ENCODE results near the gene MARCHF7. TPM values are rescaled to one million over a fixed set of nuclear protein-coding genes. Genes with fewer than 3 reads are reported as not detected.

The MARCHF7 gene
- total RNA-seq, 1 donor from 2014 or later = 88.8 TPM

GRCh38 chr2:159758686-159759085 is 46.4 kb downstream of the MARCHF7 start:
- Mint-ChIP-seq H3K27ac (ENCODE audit: unreplicated experiment) (no peak overlapping the region), H3K36me3 (ENCODE audit: unreplicated experiment) (no peaks in the 10 kb centered on the region)
- DNase-seq = no peak

GRCh38 chr2:159759577-159759976 is 47.3 kb downstream of the MARCHF7 start:
- Mint-ChIP-seq H3K4me1 (ENCODE audit: low read depth, unreplicated experiment) (no peaks in the 10 kb centered on the region), H3K27me3 (ENCODE audit: unreplicated experiment) (no peaks in the 10 kb centered on the region), H3K4me3 (ENCODE audit: unreplicated experiment) (no peak overlapping the region), H3K27ac (ENCODE audit: unreplicated experiment) (no peak overlapping the region), H3K36me3 (ENCODE audit: unreplicated experiment) (no peaks in the 10 kb centered on the region), H3K9me3 (ENCODE audit: unreplicated experiment) (no peaks in the 10 kb centered on the region)
- no peak for DNase-seq
- TF ChIP-seq, protein P1, sequence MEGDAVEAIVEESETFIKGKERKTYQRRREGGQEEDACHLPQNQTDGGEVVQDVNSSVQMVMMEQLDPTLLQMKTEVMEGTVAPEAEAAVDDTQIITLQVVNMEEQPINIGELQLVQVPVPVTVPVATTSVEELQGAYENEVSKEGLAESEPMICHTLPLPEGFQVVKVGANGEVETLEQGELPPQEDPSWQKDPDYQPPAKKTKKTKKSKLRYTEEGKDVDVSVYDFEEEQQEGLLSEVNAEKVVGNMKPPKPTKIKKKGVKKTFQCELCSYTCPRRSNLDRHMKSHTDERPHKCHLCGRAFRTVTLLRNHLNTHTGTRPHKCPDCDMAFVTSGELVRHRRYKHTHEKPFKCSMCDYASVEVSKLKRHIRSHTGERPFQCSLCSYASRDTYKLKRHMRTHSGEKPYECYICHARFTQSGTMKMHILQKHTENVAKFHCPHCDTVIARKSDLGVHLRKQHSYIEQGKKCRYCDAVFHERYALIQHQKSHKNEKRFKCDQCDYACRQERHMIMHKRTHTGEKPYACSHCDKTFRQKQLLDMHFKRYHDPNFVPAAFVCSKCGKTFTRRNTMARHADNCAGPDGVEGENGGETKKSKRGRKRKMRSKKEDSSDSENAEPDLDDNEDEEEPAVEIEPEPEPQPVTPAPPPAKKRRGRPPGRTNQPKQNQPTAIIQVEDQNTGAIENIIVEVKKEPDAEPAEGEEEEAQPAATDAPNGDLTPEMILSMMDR (IDR thresholded peaks at IDR 0.05; ENCODE audit: partially characterized antibody, unreplicated experiment) = no peak

More at GRCh38 chr2:159758686-159759085, 46.4 kb downstream of the MARCHF7 start:
- TF ChIP-seq, protein P1 (IDR thresholded peaks at IDR 0.05; ENCODE audit: partially characterized antibody, unreplicated experiment) = no peak
- H3K4me3 Mint-ChIP-seq (ENCODE audit: unreplicated experiment) = no peak overlapping the region
- H3K9me3 Mint-ChIP-seq (ENCODE audit: unreplicated experiment) = no peaks in the 10 kb centered on the region
- H3K27me3 Mint-ChIP-seq (ENCODE audit: unreplicated experiment) = no peaks in the 10 kb centered on the region
- no peaks in the 10 kb centered on the region for H3K4me1 Mint-ChIP-seq (ENCODE audit: low read depth, unreplicated experiment)

DNA sequence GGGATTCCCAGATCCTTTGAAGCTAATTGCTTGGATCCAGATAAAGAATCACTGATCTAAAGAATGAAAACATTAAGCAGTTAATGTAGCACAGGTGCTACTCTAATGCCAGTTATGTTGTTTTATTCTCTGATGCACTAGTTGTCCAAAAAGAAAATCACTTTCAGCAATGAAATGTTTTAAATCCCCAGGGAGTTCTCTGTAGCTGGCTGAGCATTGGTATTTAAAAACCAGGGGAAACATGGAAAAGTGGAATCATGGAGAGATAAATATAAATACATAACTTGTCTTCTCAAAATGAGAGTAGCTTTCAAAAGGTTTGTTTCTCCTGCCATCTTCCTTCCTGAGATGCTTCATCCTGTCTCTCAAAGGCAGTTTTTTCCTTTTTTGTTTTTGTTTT is 48.0 kb downstream of the MARCHF7 start:
- H3K4me1 Mint-ChIP-seq (ENCODE audit: low read depth, unreplicated experiment) = no peaks in the 10 kb centered on the region
- no peak for DNase-seq
- no peaks in the 10 kb centered on the region for H3K9me3 Mint-ChIP-seq (ENCODE audit: unreplicated experiment)
- H3K27me3 Mint-ChIP-seq (ENCODE audit: unreplicated experiment) = no peaks in the 10 kb centered on the region
- H3K36me3 Mint-ChIP-seq (ENCODE audit: unreplicated experiment) = no peaks in the 10 kb centered on the region
- no peak overlapping the region for H3K27ac Mint-ChIP-seq (ENCODE audit: unreplicated experiment)
- TF ChIP-seq, protein P1 (IDR thresholded peaks at IDR 0.05; ENCODE audit: partially characterized antibody, unreplicated experiment) = no peak
- H3K4me3 Mint-ChIP-seq (ENCODE audit: unreplicated experiment) = no peak overlapping the region

DNA sequence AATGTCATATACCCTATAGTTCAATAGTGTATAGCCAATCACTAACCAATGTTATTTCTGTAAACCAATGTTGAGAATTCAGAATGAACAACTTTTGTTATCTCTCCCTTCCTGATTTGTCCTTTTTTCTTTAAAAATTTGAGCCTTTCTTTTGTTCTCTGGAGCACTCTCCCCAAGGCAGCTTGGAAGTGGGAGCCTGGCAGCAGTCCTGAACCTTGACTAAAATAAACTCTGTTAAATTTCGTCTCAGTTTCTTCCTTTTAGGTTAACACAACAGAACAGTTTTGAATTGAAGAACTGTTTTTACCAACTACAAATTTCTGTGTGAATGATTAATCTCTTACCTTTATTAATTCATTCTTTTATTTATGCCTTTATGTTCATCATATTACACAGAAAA is 49.8 kb downstream of the MARCHF7 start:
- H3K27me3 Mint-ChIP-seq (ENCODE audit: unreplicated experiment) = no peaks in the 10 kb centered on the region
- no peak overlapping the region for H3K4me3 Mint-ChIP-seq (ENCODE audit: unreplicated experiment)
- TF ChIP-seq, protein P1 (IDR thresholded peaks at IDR 0.05; ENCODE audit: partially characterized antibody, unreplicated experiment) = no peak
- no peaks in the 10 kb centered on the region for H3K36me3 Mint-ChIP-seq (ENCODE audit: unreplicated experiment)
- H3K9me3 Mint-ChIP-seq (ENCODE audit: unreplicated experiment) = no peaks in the 10 kb centered on the region
- no peak overlapping the region for H3K27ac Mint-ChIP-seq (ENCODE audit: unreplicated experiment)
- H3K4me1 Mint-ChIP-seq (ENCODE audit: low read depth, unreplicated experiment) = no peaks in the 10 kb centered on the region
- no peak for DNase-seq

Other genes with a start within 250 kb of the MARCHF7 start
- 226 TPM for gene BAZ2B, start 96.0 kb upstream of the MARCHF7 start, total RNA-seq (ENCODE audit: unreplicated experiment)
- not detected for gene CD302, start 85.7 kb downstream of the MARCHF7 start, total RNA-seq (ENCODE audit: unreplicated experiment)
- 0.42 TPM for gene LY75, start 192.2 kb downstream of the MARCHF7 start, total RNA-seq (ENCODE audit: unreplicated experiment)